ENCODE measurements around the gene CCDC93.

The CCDC93 gene

DNA sequence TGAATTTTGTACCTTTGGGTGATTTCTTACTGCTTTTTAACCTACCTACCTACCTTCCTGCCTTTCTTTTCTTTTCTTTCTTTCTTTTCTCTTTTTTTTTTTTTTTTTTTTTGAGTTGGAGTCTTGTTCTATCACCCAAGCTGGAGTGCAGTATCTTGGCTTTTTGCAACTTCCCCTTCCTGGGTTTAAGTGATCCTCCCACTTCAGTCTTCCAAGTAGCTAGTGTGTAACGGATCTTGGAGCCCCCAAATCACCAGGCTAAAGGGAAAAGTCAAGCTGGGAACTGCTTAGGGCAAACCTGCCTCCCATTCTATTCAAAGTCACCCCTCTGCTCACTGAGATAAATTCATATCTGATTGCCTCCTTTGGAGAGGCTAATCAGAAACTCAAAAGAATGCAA, 138.1 kb downstream of the CCDC93 start:
- no peak for DNase-seq
